HEK293T (cell line): ENCODE measurements around the gene PARD6B.
"Not testable (repeated sequence)": the region's sequence is repeated elsewhere in the genome, so short reads cannot be mapped to it uniquely, and the experiment has no call there.

Experiments used
- ARNT ChIP-seq: fragments of 450-650 bp; IDR thresholded peaks from 2 replicates; pipeline ENCODE4 v1.6.1; 2017; ENCODE audit warnings: mild to moderate bottlenecking
- BHLHE40 ChIP-seq: fragments of 450-650 bp; IDR thresholded peaks from 2 replicates; pipeline ENCODE4 v1.6.1; 2016; ENCODE audit warnings: mild to moderate bottlenecking, moderate library complexity, borderline replicate concordance
- CTBP1 ChIP-seq: fragments of 450-650 bp; IDR thresholded peaks from 2 replicates; pipeline ENCODE4 v1.6.1; 2016; ENCODE audit warnings: borderline replicate concordance
- ELF4 ChIP-seq: fragments of 450-650 bp; IDR thresholded peaks from 2 replicates; pipeline ENCODE4 v1.6.1; 2017; ENCODE audit warnings: antibody characterized with exemption
- FOXA1 ChIP-seq: fragments of 450-650 bp; IDR thresholded peaks from 2 replicates; pipeline ENCODE4 v1.6.1; 2016; ENCODE audit warnings: mild to moderate bottlenecking
- FOXM1 ChIP-seq: fragments of 450-650 bp; IDR thresholded peaks from 2 replicates; pipeline ENCODE4 v1.6.1; 2017; ENCODE audit warnings: mild to moderate bottlenecking, borderline replicate concordance
- HDGF ChIP-seq: fragments of 450-650 bp; IDR thresholded peaks from 2 replicates; pipeline ENCODE4 v1.6.1; 2017; ENCODE audit warnings: antibody characterized with exemption, borderline replicate concordance
- L3MBTL2 ChIP-seq: fragments of 450-650 bp; conservative IDR thresholded peaks from 2 replicates; pipeline ENCODE4 v1.6.1; 2016; ENCODE audit warnings: mild to moderate bottlenecking
- SP1 ChIP-seq: fragments of 450-650 bp; IDR thresholded peaks from 2 replicates; pipeline ENCODE4 v1.6.1; 2017
- SUZ12 ChIP-seq: fragments of 450-650 bp; IDR thresholded peaks from 2 replicates; pipeline ENCODE4 v1.6.1; 2016; ENCODE audit warnings: mild to moderate bottlenecking
- TARDBP ChIP-seq: fragments of 450-650 bp; IDR thresholded peaks from 2 replicates; pipeline ENCODE4 v1.6.1; 2016
- ZNF384 ChIP-seq: fragments of 450-650 bp; IDR thresholded peaks from 2 replicates; pipeline ENCODE4 v1.6.1; 2016
- TF ChIP-seq, protein P1 (sequence below): fragments of 450-650 bp; IDR thresholded peaks from 2 replicates; pipeline ENCODE4 v1.6.1; 2016

DNA sequence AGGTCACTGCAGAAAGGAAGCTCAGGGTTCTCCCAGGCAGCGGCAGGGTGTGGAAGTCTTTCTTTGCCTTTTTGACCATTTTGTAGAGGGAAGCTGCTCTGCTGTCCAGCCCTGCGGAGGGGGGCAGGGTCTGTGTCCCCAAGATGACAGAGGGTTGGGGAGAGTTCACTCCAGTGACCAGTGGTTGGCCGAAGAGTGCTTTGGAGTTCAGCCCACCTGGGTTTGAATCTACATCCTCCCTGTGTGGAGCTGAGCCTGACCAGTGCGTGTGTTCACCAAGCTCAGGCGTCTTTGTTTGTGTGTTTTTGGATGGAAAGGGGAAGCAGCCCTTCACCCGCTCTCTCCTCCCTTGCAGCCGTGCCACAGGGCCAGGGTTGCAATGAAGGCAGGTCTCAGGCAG is 37.6 kb downstream of the PARD6B start:
- TF ChIP-seq FOXM1, ELF4, L3MBTL2, SP1, ARNT, BHLHE40, TARDBP, SUZ12, FOXA1, CTBP1, ZNF384, HDGF: not testable (repeated sequence)
- TF ChIP-seq, protein P1, sequence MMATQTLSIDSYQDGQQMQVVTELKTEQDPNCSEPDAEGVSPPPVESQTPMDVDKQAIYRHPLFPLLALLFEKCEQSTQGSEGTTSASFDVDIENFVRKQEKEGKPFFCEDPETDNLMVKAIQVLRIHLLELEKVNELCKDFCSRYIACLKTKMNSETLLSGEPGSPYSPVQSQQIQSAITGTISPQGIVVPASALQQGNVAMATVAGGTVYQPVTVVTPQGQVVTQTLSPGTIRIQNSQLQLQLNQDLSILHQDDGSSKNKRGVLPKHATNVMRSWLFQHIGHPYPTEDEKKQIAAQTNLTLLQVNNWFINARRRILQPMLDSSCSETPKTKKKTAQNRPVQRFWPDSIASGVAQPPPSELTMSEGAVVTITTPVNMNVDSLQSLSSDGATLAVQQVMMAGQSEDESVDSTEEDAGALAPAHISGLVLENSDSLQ, result not testable (repeated sequence)
